ENCODE data around the gene LRFN2. TPM values are rescaled to one million over a fixed set of nuclear protein-coding genes. Genes with fewer than 3 reads are reported as not detected.

Gene LRFN2
- total and polyA plus RNA-seq, 2 experiments from 2014 or later = 0.29 to 2.5 TPM

DNA sequence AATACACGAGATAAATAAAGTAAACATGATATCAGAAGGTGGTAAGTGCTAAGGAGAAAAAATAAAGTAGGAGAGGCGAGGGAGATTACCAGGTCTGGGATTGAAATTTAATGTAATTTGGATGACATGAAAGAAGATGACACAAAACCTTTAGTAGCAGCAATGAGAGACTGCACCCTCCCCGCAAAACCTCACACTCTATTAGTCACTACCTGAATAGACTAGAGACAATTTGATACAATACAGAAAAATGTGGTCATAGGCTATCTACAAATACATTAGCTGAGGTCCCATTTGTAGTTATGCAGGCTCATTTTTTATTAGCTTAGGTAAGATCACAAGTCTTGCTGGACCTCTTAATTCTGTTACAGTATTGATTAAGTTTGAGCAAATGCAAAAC is 125.5 kb downstream of the LRFN2 start:
- Mint-ChIP-seq H3K9me3 (no peaks in the 10 kb centered on the region), H3K27me3 (ENCODE audit: insufficient read depth, low read depth, poor library complexity) (peaks cover 2% of the 10 kb centered on the region), H3K4me1 (no peaks in the 10 kb centered on the region), H3K27ac (no peak overlapping the region), H3K36me3 (ENCODE audit: low read depth) (no peaks in the 10 kb centered on the region), H3K4me3 (no peak overlapping the region)
- Histone ChIP-seq H3K4me3 (no peak overlapping the region), H3F3A (replicated peaks; ENCODE audit: low read depth) (no peaks in the 10 kb centered on the region), H3K27ac (ENCODE audit: low read depth) (no peak overlapping the region), H3K9me2 (ENCODE audit: insufficient read depth) (peaks cover 27% of the 10 kb centered on the region), H2AFZ (no peak overlapping the region), H3K4me1 (ENCODE audit: insufficient read depth) (no peaks in the 10 kb centered on the region), H3K27me3 (ENCODE audit: insufficient read depth) (no peaks in the 10 kb centered on the region), H3K36me3 (ENCODE audit: insufficient read depth) (no peaks in the 10 kb centered on the region; the same call in 1 of the 2 replicates), H4K20me1 (replicated peaks; ENCODE audit: insufficient read depth) (no peaks in the 10 kb centered on the region), H3K79me2 (replicated peaks; ENCODE audit: insufficient read depth) (no peaks in the 10 kb centered on the region), H3K4me2 (no peak overlapping the region)
- no peak for ATAC-seq
- DNase-seq (ENCODE audit: low spot score) = no peak
- TF ChIP-seq ZNF114 (CRISPR knock-in tag; IDR thresholded peaks at IDR 0.05) (no peak), STAT1 (IDR thresholded peaks at IDR 0.05; ENCODE audit: unreplicated experiment) (no peak), EZH2phosphoT487 (IDR thresholded peaks at IDR 0.05; ENCODE audit: unreplicated experiment) (no peak), CREB1 (CRISPR knock-in tag; IDR thresholded peaks at IDR 0.05; ENCODE audit: low read depth) (no peak), POLR2AphosphoS5 (IDR thresholded peaks at IDR 0.05; ENCODE audit: low read depth) (no peak), ZNF331 (CRISPR knock-in tag; IDR thresholded peaks at IDR 0.05; ENCODE audit: low read depth) (no peak), NANOG (IDR thresholded peaks at IDR 0.05; ENCODE audit: borderline replicate concordance) (no peak), REST (IDR thresholded peaks at IDR 0.05; ENCODE audit: unreplicated experiment) (no peak), EZH2 (IDR thresholded peaks at IDR 0.05; ENCODE audit: low read depth, unreplicated experiment) (no peak)
- TF ChIP-seq, protein P1, sequence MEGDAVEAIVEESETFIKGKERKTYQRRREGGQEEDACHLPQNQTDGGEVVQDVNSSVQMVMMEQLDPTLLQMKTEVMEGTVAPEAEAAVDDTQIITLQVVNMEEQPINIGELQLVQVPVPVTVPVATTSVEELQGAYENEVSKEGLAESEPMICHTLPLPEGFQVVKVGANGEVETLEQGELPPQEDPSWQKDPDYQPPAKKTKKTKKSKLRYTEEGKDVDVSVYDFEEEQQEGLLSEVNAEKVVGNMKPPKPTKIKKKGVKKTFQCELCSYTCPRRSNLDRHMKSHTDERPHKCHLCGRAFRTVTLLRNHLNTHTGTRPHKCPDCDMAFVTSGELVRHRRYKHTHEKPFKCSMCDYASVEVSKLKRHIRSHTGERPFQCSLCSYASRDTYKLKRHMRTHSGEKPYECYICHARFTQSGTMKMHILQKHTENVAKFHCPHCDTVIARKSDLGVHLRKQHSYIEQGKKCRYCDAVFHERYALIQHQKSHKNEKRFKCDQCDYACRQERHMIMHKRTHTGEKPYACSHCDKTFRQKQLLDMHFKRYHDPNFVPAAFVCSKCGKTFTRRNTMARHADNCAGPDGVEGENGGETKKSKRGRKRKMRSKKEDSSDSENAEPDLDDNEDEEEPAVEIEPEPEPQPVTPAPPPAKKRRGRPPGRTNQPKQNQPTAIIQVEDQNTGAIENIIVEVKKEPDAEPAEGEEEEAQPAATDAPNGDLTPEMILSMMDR (conservative IDR thresholded peaks at IDR 0.05; ENCODE audit: low read depth in 2 of 2) = no peak

DNA sequence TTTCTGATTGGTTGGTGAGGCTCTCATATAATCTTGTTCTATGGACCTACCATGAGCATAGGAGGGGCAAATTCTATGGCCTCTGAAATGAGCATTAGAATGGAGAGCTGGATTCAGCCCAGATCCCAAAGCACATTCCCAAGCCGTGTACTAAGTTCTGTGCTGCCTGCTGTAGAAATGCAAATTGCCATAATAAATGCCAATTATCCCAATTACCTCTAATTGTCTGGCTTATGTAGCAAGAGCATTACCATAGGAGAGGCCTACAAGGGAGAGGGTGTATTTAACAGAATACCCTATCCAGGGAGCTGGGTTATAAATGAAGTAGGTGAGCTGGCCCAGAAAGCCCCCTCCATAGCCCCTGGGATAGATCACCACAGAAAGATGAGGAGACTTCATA is 126.8 kb downstream of the LRFN2 start:
- Histone ChIP-seq H3K79me2 (replicated peaks; ENCODE audit: insufficient read depth) (no peaks in the 10 kb centered on the region), H3K4me3 (no peak overlapping the region), H3K27me3 (ENCODE audit: insufficient read depth) (no peaks in the 10 kb centered on the region), H3K4me2 (no peak overlapping the region), H3K36me3 (ENCODE audit: insufficient read depth) (no peaks in the 10 kb centered on the region; the same call in 1 of the 2 replicates), H4K20me1 (replicated peaks; ENCODE audit: insufficient read depth) (no peaks in the 10 kb centered on the region), H3K27ac (ENCODE audit: low read depth) (no peak overlapping the region), H3K9me2 (ENCODE audit: insufficient read depth) (peaks cover 27% of the 10 kb centered on the region), H3K4me1 (ENCODE audit: insufficient read depth) (no peaks in the 10 kb centered on the region), H2AFZ (no peak overlapping the region), H3F3A (replicated peaks; ENCODE audit: low read depth) (no peaks in the 10 kb centered on the region)
- ATAC-seq (no peak), DNase-seq (ENCODE audit: low spot score) (no peak)
- Mint-ChIP-seq H3K36me3 (ENCODE audit: low read depth) (no peaks in the 10 kb centered on the region), H3K27me3 (ENCODE audit: insufficient read depth, low read depth, poor library complexity) (peaks cover 2% of the 10 kb centered on the region), H3K4me1 (no peaks in the 10 kb centered on the region), H3K4me3 (no peak overlapping the region), H3K27ac (no peak overlapping the region), H3K9me3 (no peaks in the 10 kb centered on the region)
- TF ChIP-seq, protein P1 (conservative IDR thresholded peaks at IDR 0.05; ENCODE audit: low read depth in 2 of 2) = no peak
- no peak for TF ChIP-seq REST (IDR thresholded peaks at IDR 0.05; ENCODE audit: unreplicated experiment)
- TF ChIP-seq EZH2 (IDR thresholded peaks at IDR 0.05; ENCODE audit: low read depth, unreplicated experiment) = no peak

Data from GM23338 (cell line).